Cardiac muscle cell (in vitro differentiated cells and primary cell): Measurements from ENCODE around the gene AXIN1. TPM values are rescaled to one million over a fixed set of nuclear protein-coding genes. Genes with fewer than 3 reads are reported as not detected.
A peak's percentile ranks its signal among the peaks of the same experiment; 100 is the strongest.
"Not testable (repeated sequence)": the region's sequence is repeated elsewhere in the genome, so short reads cannot be mapped to it uniquely, and the experiment has no call there.

Experiments used
- DNase-seq, 2 donors: peaks; one replicate each; pipeline versions ENCODE4 v3.0.0 to v3.0.0-alpha.2; 2010 to 2017; ENCODE audit warnings: low read depth in 1 of 2, low spot score in 1 of 2
- H3K27ac ChIP-seq: fragments of 200-600 bp; sonication (generic); 2 replicates; pipeline ENCODE4 v1.5.1; 2016
- H3K27me3 ChIP-seq: fragments of 200-600 bp; sonication (generic); 2 replicates; pipeline ENCODE4 v1.6.0; 2016; ENCODE audit warnings: control low read depth
- H3K36me3 ChIP-seq: fragments of 200-600 bp; sonication (generic); 2 replicates; pipeline ENCODE4 v1.5.1; 2016; ENCODE audit warnings: control low read depth
- H3K4me1 ChIP-seq: fragments of 200-600 bp; sonication (generic); 2 replicates; pipeline ENCODE4 v1.8.1; 2017; ENCODE audit warnings: low read depth, mild to moderate bottlenecking, mixed run types
- H3K4me3 ChIP-seq: fragments of 200-600 bp; sonication (generic); 2 replicates; pipeline ENCODE4 v1.5.1; 2016; ENCODE audit warnings: mild to moderate bottlenecking
- H3K9me3 ChIP-seq: fragments of 200-600 bp; sonication (generic); 2 replicates; pipeline ENCODE4 v1.5.1; 2017; ENCODE audit warnings: low read depth, mild to moderate bottlenecking, control low read depth
- CTCF ChIP-seq: IDR thresholded peaks from 2 replicates; pipeline ENCODE4 v1.5.1; 2012; ENCODE audit warnings: low read depth, mild to moderate bottlenecking, low read length
- polyA plus RNA-seq: library from polyadenylated mRNA; unstranded; fragments of >200 nt; fragmentation: Nextera tagmentation; extraction: Ambion mirVana; gene quantifications from 2 replicates; pipeline ENCODE4 v1.2.1, GENCODE V29; 2016
- total RNA-seq: library from RNA; depleted of rRNA; stranded (reverse); fragments of >200 nt; gene quantifications from 2 replicates; pipeline ENCODE4 v1.2.3, GENCODE V29; 2016

Gene AXIN1
- total and polyA plus RNA-seq, 2 experiments from 2014 or later: 16.5 to 49.7 TPM

- no peaks in the 10 kb centered on the region for H3K9me3 ChIP-seq
Measured at GRCh38 chr16:347203-347602, 5.3 kb downstream of the AXIN1 start.

GRCh38 chr16:346587-346986 lies 5.9 kb downstream of the AXIN1 start:
- Histone ChIP-seq H3K27me3 (no peaks in the 10 kb centered on the region), H3K4me1 (peaks cover 6% of the 10 kb centered on the region), H3K4me3 (no peak overlapping the region), H3K9me3 (no peaks in the 10 kb centered on the region), H3K27ac (no peak overlapping the region), H3K36me3 (no peaks in the 10 kb centered on the region)
- TF ChIP-seq CTCF: no peak
- DNase-seq: peak in 1 of 2 donors; percentile 16

More at GRCh38 chr16:347203-347602, 5.3 kb downstream of the AXIN1 start:
- no peak for DNase-seq
- no peaks in the 10 kb centered on the region for H3K27me3 ChIP-seq
- H3K4me1 ChIP-seq: peaks cover 6% of the 10 kb centered on the region
- no peak overlapping the region for H3K27ac ChIP-seq
- H3K4me3 ChIP-seq: no peak overlapping the region
- TF ChIP-seq CTCF: no peak
- H3K36me3 ChIP-seq: no peaks in the 10 kb centered on the region

- no peak for DNase-seq
- Histone ChIP-seq H3K4me1 (peaks cover 6% of the 10 kb centered on the region), H3K27ac (no peak overlapping the region), H3K9me3 (no peaks in the 10 kb centered on the region), H3K4me3 (no peak overlapping the region), H3K27me3 (no peaks in the 10 kb centered on the region), H3K36me3 (no peaks in the 10 kb centered on the region)
- TF ChIP-seq CTCF: no peak
Measured at GRCh38 chr16:345772-346171, 6.8 kb downstream of the AXIN1 start.

- Histone ChIP-seq H3K27ac (no peak overlapping the region), H3K9me3 (no peaks in the 10 kb centered on the region), H3K4me3 (no peak overlapping the region), H3K27me3 (no peaks in the 10 kb centered on the region), H3K4me1 (peaks cover under 1% of the 10 kb centered on the region), H3K36me3 (no peaks in the 10 kb centered on the region)
- TF ChIP-seq CTCF: no peak
- no peak for DNase-seq
Measured at GRCh38 chr16:342455-343213, 9.9 kb downstream of the AXIN1 start.

GRCh38 chr16:341974-342336 lies 10.6 kb downstream of the AXIN1 start:
- not testable (repeated sequence) for H3K4me1 ChIP-seq, DNase-seq, H3K36me3 ChIP-seq, H3K9me3 ChIP-seq, H3K4me3 ChIP-seq, H3K27me3 ChIP-seq, H3K27ac ChIP-seq

GRCh38 chr16:341095-341973 lies 11.2 kb downstream of the AXIN1 start:
- not testable (repeated sequence) for H3K4me3 ChIP-seq, DNase-seq

More at GRCh38 chr16:341095-341973, 11.2 kb downstream of the AXIN1 start:
- H3K4me1 ChIP-seq, H3K27me3 ChIP-seq, H3K27ac ChIP-seq, H3K9me3 ChIP-seq, H3K36me3 ChIP-seq: not testable (repeated sequence)
